Measurements from ENCODE around the gene AP4M1.
"Not testable (repeated sequence)": the region's sequence is repeated elsewhere in the genome, so short reads cannot be mapped to it uniquely, and the experiment has no call there.

Gene AP4M1

DNA sequence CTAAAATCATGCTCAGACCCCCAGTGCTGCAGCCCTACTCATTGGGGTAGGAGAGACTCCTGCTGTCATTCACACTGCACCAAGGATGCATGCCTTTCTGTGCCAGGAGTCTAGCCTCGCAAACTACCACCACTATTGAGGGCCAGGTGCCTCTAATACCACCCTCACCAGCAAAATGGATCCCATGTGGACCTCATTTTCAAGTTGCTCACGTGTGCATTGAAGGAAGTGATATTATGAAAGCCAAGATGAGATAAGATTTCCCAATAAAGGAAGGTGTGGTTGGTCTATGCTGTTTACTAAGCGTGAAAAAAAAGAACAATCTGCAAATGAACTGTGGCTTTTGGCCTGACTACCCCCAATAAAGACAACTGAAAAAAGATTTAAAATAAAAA lies 40.1 kb downstream of the AP4M1 start:
- ATAC-seq (ENCODE audit: low read depth) (no peak), DNase-seq (ENCODE audit: low spot score) (no peak)
- H3K4me1 ChIP-seq (ENCODE audit: insufficient read depth, poor library complexity, severe bottlenecking), result no peaks in the 10 kb centered on the region
- no peaks in the 10 kb centered on the region for H3K9me3 ChIP-seq (ENCODE audit: severe bottlenecking)
- no peak overlapping the region for H3K27ac ChIP-seq (ENCODE audit: poor library complexity, severe bottlenecking)
- no peaks in the 10 kb centered on the region for H3K27me3 ChIP-seq (ENCODE audit: insufficient read depth, poor library complexity, severe bottlenecking)
- H3K36me3 ChIP-seq (ENCODE audit: low read depth), result no peaks in the 10 kb centered on the region
- H3K4me3 ChIP-seq (ENCODE audit: severe bottlenecking), result no peak overlapping the region
- no peak for TF ChIP-seq CTCF (IDR thresholded peaks at IDR 0.05; ENCODE audit: poor library complexity, severe bottlenecking)

DNA sequence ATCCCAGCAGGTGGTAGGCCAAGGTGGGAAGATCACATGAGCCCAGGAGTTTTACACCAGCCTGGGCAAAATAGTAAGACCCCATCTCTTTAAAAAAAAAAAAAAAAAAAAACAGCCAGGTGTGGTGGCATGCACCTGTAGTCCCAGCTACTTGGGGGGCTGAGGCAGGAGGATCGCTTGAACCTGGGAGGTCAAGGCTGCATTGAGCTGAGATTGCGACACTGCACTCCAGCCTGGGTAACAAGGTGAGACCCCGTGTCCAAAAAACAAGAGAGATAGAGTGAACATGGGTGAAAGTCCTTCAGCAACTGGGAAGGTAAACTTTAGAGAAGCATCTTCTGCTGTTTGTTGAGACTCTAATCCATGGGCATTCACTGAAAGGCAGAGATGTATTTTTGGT lies 41.0 kb downstream of the AP4M1 start:
- no peaks in the 10 kb centered on the region for H3K9me3 ChIP-seq (ENCODE audit: severe bottlenecking)
- H3K27ac ChIP-seq (ENCODE audit: poor library complexity, severe bottlenecking), result no peak overlapping the region
- DNase-seq (ENCODE audit: low spot score), result no peak
- no peaks in the 10 kb centered on the region for H3K36me3 ChIP-seq (ENCODE audit: low read depth)
- ATAC-seq (ENCODE audit: low read depth), result no peak
- no peak overlapping the region for H3K4me3 ChIP-seq (ENCODE audit: severe bottlenecking)
- no peaks in the 10 kb centered on the region for H3K4me1 ChIP-seq (ENCODE audit: insufficient read depth, poor library complexity, severe bottlenecking)
- TF ChIP-seq CTCF (IDR thresholded peaks at IDR 0.05; ENCODE audit: poor library complexity, severe bottlenecking), result no peak
- no peaks in the 10 kb centered on the region for H3K27me3 ChIP-seq (ENCODE audit: insufficient read depth, poor library complexity, severe bottlenecking)

DNA sequence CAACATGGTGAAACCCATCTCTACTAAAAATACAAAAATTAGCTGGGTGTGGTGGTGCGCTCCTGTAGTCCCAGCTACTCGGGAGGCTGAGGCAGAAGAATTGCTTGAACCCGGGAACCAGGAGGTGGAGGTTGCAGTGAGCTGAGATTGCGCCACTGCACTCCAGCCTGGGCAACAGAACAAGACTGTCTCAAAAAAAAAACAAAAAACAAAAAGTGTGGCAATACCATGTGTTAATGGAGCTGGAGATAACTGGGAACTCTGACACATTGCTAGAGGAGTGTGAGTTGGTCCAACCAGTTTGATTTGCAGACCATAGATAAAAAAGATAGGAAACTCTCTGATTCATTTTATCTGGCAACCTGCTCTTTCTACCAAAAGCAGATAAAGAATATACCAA lies 44.9 kb downstream of the AP4M1 start:
- not testable (repeated sequence) for H3K27ac ChIP-seq (ENCODE audit: poor library complexity, severe bottlenecking); H3K4me1 ChIP-seq (ENCODE audit: insufficient read depth, poor library complexity, severe bottlenecking); H3K9me3 ChIP-seq (ENCODE audit: severe bottlenecking); ATAC-seq (ENCODE audit: low read depth); DNase-seq (ENCODE audit: low spot score); H3K4me3 ChIP-seq (ENCODE audit: severe bottlenecking); H3K27me3 ChIP-seq (ENCODE audit: insufficient read depth, poor library complexity, severe bottlenecking)
- 0 out of 2 replicates have a peak, but pooled peaks cover 17% of the 10 kb centered on the region for H3K36me3 ChIP-seq (ENCODE audit: low read depth)

GRCh38 chr7:100147278-100147677 lies 45.8 kb downstream of the AP4M1 start:
- TF ChIP-seq CTCF (IDR thresholded peaks at IDR 0.05; ENCODE audit: poor library complexity, severe bottlenecking), result no peak
- Histone ChIP-seq H3K27ac (ENCODE audit: poor library complexity, severe bottlenecking) (no peak overlapping the region), H3K36me3 (ENCODE audit: low read depth) (peaks cover 21% of the 10 kb centered on the region; the same call in 1 of the 2 replicates), H3K27me3 (ENCODE audit: insufficient read depth, poor library complexity, severe bottlenecking) (no peaks in the 10 kb centered on the region), H3K4me1 (ENCODE audit: insufficient read depth, poor library complexity, severe bottlenecking) (peaks cover 8% of the 10 kb centered on the region), H3K9me3 (ENCODE audit: severe bottlenecking) (no peaks in the 10 kb centered on the region), H3K4me3 (ENCODE audit: severe bottlenecking) (no peak overlapping the region)
- ATAC-seq (ENCODE audit: low read depth), result no peak
- DNase-seq (ENCODE audit: low spot score), result no peak

GRCh38 chr7:100148225-100148558 lies 46.7 kb downstream of the AP4M1 start:
- no peaks in the 10 kb centered on the region for H3K27me3 ChIP-seq (ENCODE audit: insufficient read depth, poor library complexity, severe bottlenecking)
- no peak overlapping the region for H3K27ac ChIP-seq (ENCODE audit: poor library complexity, severe bottlenecking)
- peak overlapping the region; percentile 69 for H3K4me3 ChIP-seq (ENCODE audit: severe bottlenecking)
- H3K4me1 ChIP-seq (ENCODE audit: insufficient read depth, poor library complexity, severe bottlenecking), result peaks cover 8% of the 10 kb centered on the region
- no peaks in the 10 kb centered on the region for H3K9me3 ChIP-seq (ENCODE audit: severe bottlenecking)
- peaks cover 27% of the 10 kb centered on the region; the same call in 1 of the 2 replicates for H3K36me3 ChIP-seq (ENCODE audit: low read depth)
- no peak for ATAC-seq (ENCODE audit: low read depth)
- no peak for DNase-seq (ENCODE audit: low spot score)
- TF ChIP-seq CTCF (IDR thresholded peaks at IDR 0.05; ENCODE audit: poor library complexity, severe bottlenecking), result no peak

Data from RWPE2 (cell line).